IPS DF 6.9 (cell line): ENCODE measurements around the gene NIF3L1.
A peak's percentile ranks its signal among the peaks of the same experiment; 100 is the strongest.

ENCODE experiments used
- DNase-seq: peaks from one replicate; pipeline ENCODE4 v3.0.0-alpha.2; 2013; ENCODE audit warnings: low read depth, low spot score
- H3K27ac ChIP-seq: one replicate; pipeline ENCODE4 v1.5.1; 2013; ENCODE audit warnings: low read length, control low read depth
- H3K27me3 ChIP-seq: 2 replicates; pipeline ENCODE4 v1.6.1; 2013; ENCODE audit warnings: mild to moderate bottlenecking, low read length; ENCODE audit not compliant: control insufficient read depth, insufficient read depth
- H3K36me3 ChIP-seq: 2 replicates; pipeline ENCODE4 v1.6.1; 2013; ENCODE audit warnings: low read length; ENCODE audit not compliant: control insufficient read depth, insufficient read depth
- H3K4me1 ChIP-seq: 2 replicates; pipeline ENCODE4 v1.6.1; 2013; ENCODE audit warnings: low read length; ENCODE audit not compliant: control insufficient read depth, insufficient read depth
- H3K4me3 ChIP-seq: 2 replicates; pipeline ENCODE4 v1.5.1; 2013; ENCODE audit warnings: mild to moderate bottlenecking, low read length
- H3K9me3 ChIP-seq: 2 replicates; pipeline ENCODE4 v1.6.1; 2013; ENCODE audit warnings: low read length, inconsistent platforms; ENCODE audit not compliant: control insufficient read depth, insufficient read depth
- WGBS: extraction: QIAGEN DNeasy Blood & Tissue Kit; methylation state at CpG from one replicate; pipeline ENCODE4 v1.1.7; 2013; ENCODE audit warnings: mixed read lengths, missing lambda C conversion rate; ENCODE audit not compliant: insufficient read length, insufficient coverage; 5-methylcytosine and 5-hydroxymethylcytosine counted together

The NIF3L1 gene

GRCh38 chr2:200888704-200889625 is at the start of gene NIF3L1, which contains the start of gene PPIL3:
NIF3L1 (plus strand) TSS chr2:200889371; CDS start chr2:200891944, 2,573 bp downstream.
PPIL3 (minus strand) TSS chr2:200889077; CDS start chr2:200887615, 1,462 bp downstream.
- H3K4me1 ChIP-seq: no peaks in the 10 kb centered on the region
- H3K27me3 ChIP-seq: no peaks in the 10 kb centered on the region
- H3K4me3 ChIP-seq: peak within 1 kb of the TSS; percentile 75
- peak; percentile 99 for DNase-seq
- H3K27ac ChIP-seq: no peak within 1 kb of the TSS
- no CpG with 5 or more reads among the region's 50 CpGs for WGBS
- H3K9me3 ChIP-seq: no peaks in the 10 kb centered on the region
- peaks cover 3% of the 10 kb centered on the region; the same call in 1 of the 2 replicates for H3K36me3 ChIP-seq

- DNase-seq: no peak
- H3K9me3 ChIP-seq: no peaks in the 10 kb centered on the region
- no peaks in the 10 kb centered on the region for H3K27me3 ChIP-seq
- H3K4me3 ChIP-seq: no peak overlapping the region
- H3K4me1 ChIP-seq: no peaks in the 10 kb centered on the region
- no peaks in the 10 kb centered on the region for H3K36me3 ChIP-seq
- H3K27ac ChIP-seq: no peak overlapping the region
- no CpG with 5 or more reads among the region's 3 CpGs for WGBS
These were observed 49.7 kb upstream of the NIF3L1 start for GRCh38 chr2:200839513-200839912.

- Histone ChIP-seq H3K4me1 (no peaks in the 10 kb centered on the region), H3K27me3 (no peaks in the 10 kb centered on the region), H3K27ac (no peak overlapping the region), H3K4me3 (no peak overlapping the region), H3K9me3 (no peaks in the 10 kb centered on the region), H3K36me3 (no peaks in the 10 kb centered on the region)
- WGBS: no CpG with 5 or more reads among the region's 24 CpGs
- no peak for DNase-seq
These were observed 44.9 kb upstream of the NIF3L1 start for GRCh38 chr2:200843993-200844948.

GRCh38 chr2:200845194-200845593 is 44.0 kb upstream of the NIF3L1 start:
- no peaks in the 10 kb centered on the region for H3K27me3 ChIP-seq
- no peaks in the 10 kb centered on the region for H3K4me1 ChIP-seq
- no peaks in the 10 kb centered on the region for H3K9me3 ChIP-seq
- WGBS: no CpG with 5 or more reads among the region's 5 CpGs
- H3K4me3 ChIP-seq: no peak overlapping the region
- no peak for DNase-seq
- no peak overlapping the region for H3K27ac ChIP-seq
- no peaks in the 10 kb centered on the region for H3K36me3 ChIP-seq

- no CpG with 5 or more reads among the region's 10 CpGs for WGBS
- Histone ChIP-seq H3K27ac (no peak overlapping the region), H3K4me3 (no peak overlapping the region), H3K4me1 (no peaks in the 10 kb centered on the region), H3K9me3 (no peaks in the 10 kb centered on the region), H3K36me3 (no peaks in the 10 kb centered on the region), H3K27me3 (no peaks in the 10 kb centered on the region)
- no peak for DNase-seq
These were observed 43.4 kb upstream of the NIF3L1 start for GRCh38 chr2:200845669-200846325.

GRCh38 chr2:200847269-200847668 is 41.9 kb upstream of the NIF3L1 start:
- Histone ChIP-seq H3K9me3 (no peaks in the 10 kb centered on the region), H3K27me3 (no peaks in the 10 kb centered on the region), H3K4me3 (no peak overlapping the region), H3K36me3 (peaks cover 6% of the 10 kb centered on the region; the same call in 1 of the 2 replicates), H3K27ac (no peak overlapping the region), H3K4me1 (no peaks in the 10 kb centered on the region)
- DNase-seq: no peak

- Histone ChIP-seq H3K4me3 (no peak overlapping the region), H3K9me3 (no peaks in the 10 kb centered on the region), H3K27ac (no peak overlapping the region), H3K4me1 (no peaks in the 10 kb centered on the region), H3K36me3 (peaks cover 9% of the 10 kb centered on the region; the same call in 1 of the 2 replicates), H3K27me3 (no peaks in the 10 kb centered on the region)
- DNase-seq: no peak
- WGBS: no CpG with 5 or more reads among the region's 4 CpGs
These were observed 41.2 kb upstream of the NIF3L1 start for GRCh38 chr2:200847939-200848338.

GRCh38 chr2:200850512-200851256 is 38.5 kb upstream of the NIF3L1 start:
- no peaks in the 10 kb centered on the region for H3K9me3 ChIP-seq
- H3K27me3 ChIP-seq: no peaks in the 10 kb centered on the region
- no peak overlapping the region for H3K4me3 ChIP-seq
- H3K27ac ChIP-seq: no peak overlapping the region
- peaks cover 21% of the 10 kb centered on the region; the same call in 1 of the 2 replicates for H3K36me3 ChIP-seq
- H3K4me1 ChIP-seq: no peaks in the 10 kb centered on the region
- WGBS: no CpG with 5 or more reads among the region's 14 CpGs
- no peak for DNase-seq

- no CpG with 5 or more reads among the region's 6 CpGs for WGBS
- H3K27me3 ChIP-seq: no peaks in the 10 kb centered on the region
- no peak overlapping the region for H3K4me3 ChIP-seq
- peaks cover 21% of the 10 kb centered on the region; the same call in 1 of the 2 replicates for H3K36me3 ChIP-seq
- H3K27ac ChIP-seq: no peak overlapping the region
- no peak for DNase-seq
- H3K4me1 ChIP-seq: no peaks in the 10 kb centered on the region
- no peaks in the 10 kb centered on the region for H3K9me3 ChIP-seq
These were observed 37.5 kb upstream of the NIF3L1 start for GRCh38 chr2:200851398-200852248.
